Pancreas (tissue), 10 donors: ENCODE results near the gene AKR7A3. TPM values are rescaled to one million over a fixed set of nuclear protein-coding genes. Genes with fewer than 3 reads are reported as not detected.
A peak's percentile ranks its signal among the peaks of the same experiment; 100 is the strongest.
"Not testable (repeated sequence)": the region's sequence is repeated elsewhere in the genome, so short reads cannot be mapped to it uniquely, and the experiment has no call there.

Experiments
- ATAC-seq, 4 donors: fragments of 200-7000 bp; cut with Tn5 transposase; one replicate each; pipeline versions ENCODE4 v1.8.0 to v1.9.1; 2020; ENCODE audit warnings: mild to moderate bottlenecking in 4 of 4, moderate library complexity in 4 of 4
- DNase-seq, 6 donors: peaks; one replicate each; pipeline ENCODE4 v3.0.0-alpha.2; 2020
- FAIRE-seq: peaks from 2 replicates; lab custom pipeline; 2012; peaks lifted over from hg19 to GRCh38; lab: Jason Lieb, UNC
- H3K27ac ChIP-seq, 4 donors: fragments of 200-600 bp; sonication (generic); 1 replicate in 3 of 4; 2 replicates in 1 of 4; pipeline versions ENCODE4 v1.5.0 to v1.8.0; 2020
- H3K27me3 ChIP-seq, 4 donors: fragments of 200-600 bp; one replicate each; pipeline ENCODE4 v1.8.0; 2021
- H3K36me3 ChIP-seq, 3 donors: fragments of 200-600 bp; sonication (generic) in 1 of 3; one replicate each; pipeline versions ENCODE4 v1.5.0 to v1.8.0; 2020 to 2021
- H3K4me1 ChIP-seq, 3 donors: fragments of 200-600 bp; one replicate each; pipeline ENCODE4 v1.8.0; 2021
- H3K4me3 ChIP-seq, 4 donors: fragments of 200-600 bp; sonication (generic) in 2 of 4; one replicate each; pipeline versions ENCODE4 v1.5.0 to v1.8.0; 2020 to 2021
- H3K9me3 ChIP-seq, 4 donors: fragments of 200-600 bp; one replicate each; pipeline ENCODE4 v1.8.0; 2021
- CTCF ChIP-seq, 4 donors: fragments of 200-600 bp; sonication (generic) in 3 of 4; IDR thresholded peaks; one replicate each; pipeline versions ENCODE4 v1.5.0 to v1.8.0; 2021; ENCODE audit warnings: antibody characterized with exemption in 4 of 4
- WGBS, 2 donors: extraction: QIAGEN DNeasy Blood & Tissue Kit; methylation state at CpG; one replicate each; pipeline ENCODE4 v1.1.7; 2013; 5-methylcytosine and 5-hydroxymethylcytosine counted together
- intact Hi-C, 3 donors: fragments of 100-400 bp; cut with DNase I; formaldehyde crosslinking; loops; one replicate each; pipeline versions ENCODE4 v1.11.1 to v1.14.2; 2022
- polyA plus RNA-seq, 2 donors: library from polyadenylated mRNA; stranded (reverse); fragments of 200-250 nt; gene quantifications; one replicate each; pipeline ENCODE4 v1.2.3, GENCODE V29; 2013
- total RNA-seq, 6 donors: library from RNA; stranded (reverse); fragmentation: NEBNext Ultra II Directional in 4 of 6; extraction: Animal tissue kit (Norgen Biotek cat#: 25700) in 4 of 6; gene quantifications; one replicate each; pipeline versions ENCODE4 v1.2.1 to v1.2.4, GENCODE V29; 2021 to 2023
- donor health status: healthy with polysubstance abuse.
- donor health status: DM: no; HTN: no; CAD: no; lungs with moderate emphysema.
- donor health status: DM: no; HTN: no; CAD: no.
- donor health status: control.
- donor health status: control.
- donor health status: Bipolar disorder and iron deficiency.
- donor health status: DM: yes; HTN: yes; CAD: no.
- donor health status: DM: no; HTN: no; CAD: no.
- donor health status: DM: no; HTN: no; CAD: no.
- donor health status: DM: yes; HTN: yes; CAD: no.

The AKR7A3 gene
- total and polyA plus RNA-seq, 8 donors: 3.0 to 328 (median 221) TPM

- no peak for TF ChIP-seq CTCF (IDR thresholded peaks at IDR 0.05)
- H3K9me3 ChIP-seq: no peaks in the 10 kb centered on the region
- FAIRE-seq: no peak
- H3K36me3 ChIP-seq: peaks cover 0 to 42% (median 10%) of the 10 kb centered on the region in 3 donors
- intact Hi-C loops: no loop called here
- ATAC-seq: no peak
- no peak overlapping the region for H3K4me3 ChIP-seq
- H3K27me3 ChIP-seq: no peaks in the 10 kb centered on the region
- no peak overlapping the region for H3K27ac ChIP-seq
- H3K4me1 ChIP-seq: peaks cover 0 to 4% (median 3%) of the 10 kb centered on the region in 3 donors
- DNase-seq: no peak
- 86 to 94% methylated on average over 11 of the region's 11 CpGs for WGBS, 2 donors
These were observed 17.3 kb upstream of the AKR7A3 start for GRCh38 chr1:19305880-19306279.

GRCh38 chr1:19304081-19304480, 15.5 kb upstream of the AKR7A3 start:
- H3K4me3 ChIP-seq, H3K4me1 ChIP-seq, ATAC-seq, H3K27me3 ChIP-seq, H3K9me3 ChIP-seq, intact Hi-C loops, FAIRE-seq, DNase-seq, H3K27ac ChIP-seq: not testable (repeated sequence)
- WGBS, 2 donors: 95% methylated on average over 9 to 10 of the region's 10 CpGs
- H3K36me3 ChIP-seq: peaks cover 0 to 42% (median 10%) of the 10 kb centered on the region in 3 donors

GRCh38 chr1:19300211-19300610, 11.6 kb upstream of the AKR7A3 start:
- H3K36me3 ChIP-seq: peaks cover 0 to 23% (median 6%) of the 10 kb centered on the region in 3 donors
- no peak overlapping the region for H3K4me3 ChIP-seq
- no peak for DNase-seq
- H3K9me3 ChIP-seq: no peaks in the 10 kb centered on the region
- H3K4me1 ChIP-seq: no peaks in the 10 kb centered on the region
- no peak for FAIRE-seq
- no peaks in the 10 kb centered on the region for H3K27me3 ChIP-seq
- no peak overlapping the region for H3K27ac ChIP-seq
- TF ChIP-seq CTCF (IDR thresholded peaks at IDR 0.05): no peak
- intact Hi-C loops: no loop called here
- no peak for ATAC-seq
- 94 to 99% methylated on average over 2 of the region's 2 CpGs for WGBS, 2 donors

GRCh38 chr1:19294638-19295037, 6.1 kb upstream of the AKR7A3 start:
- 95 to 97% methylated on average over 2 of the region's 2 CpGs for WGBS, 2 donors
- TF ChIP-seq CTCF (IDR thresholded peaks at IDR 0.05): no peak
- Histone ChIP-seq H3K4me3 (no peak overlapping the region), H3K4me1 (no peaks in the 10 kb centered on the region), H3K36me3 (no peaks in the 10 kb centered on the region), H3K27ac (no peak overlapping the region), H3K27me3 (no peaks in the 10 kb centered on the region), H3K9me3 (no peaks in the 10 kb centered on the region)
- ATAC-seq (no peak), FAIRE-seq (no peak), DNase-seq (no peak)
- intact Hi-C loops: no loop called here

- H3K36me3 ChIP-seq: peaks cover 0 to 2% (median 0%) of the 10 kb centered on the region in 3 donors
- ATAC-seq (peak in 2 of 4 donors; percentile 11 to 13), DNase-seq (no peak), FAIRE-seq (no peak)
- peaks cover 0 to 8% (median 6%) of the 10 kb centered on the region in 3 donors for H3K4me1 ChIP-seq
- intact Hi-C loops: no loop called here
- WGBS, 2 donors: 9 to 15% methylated on average over 2 of the region's 2 CpGs
- no peaks in the 10 kb centered on the region for H3K27me3 ChIP-seq
- H3K4me3 ChIP-seq: peak overlapping the region in 2 of 4 donors; percentile 49 to 51
- no peaks in the 10 kb centered on the region for H3K9me3 ChIP-seq
- peak overlapping the region in 3 of 4 donors; percentile 19 to 91 (median 88) for H3K27ac ChIP-seq
- no peak for TF ChIP-seq CTCF (IDR thresholded peaks at IDR 0.05)
These were observed 674 bp upstream of the AKR7A3 start for GRCh38 chr1:19289244-19289643.
